H9 (cell line): ENCODE data around the gene ZDHHC16. TPM values are rescaled to one million over a fixed set of nuclear protein-coding genes. Genes with fewer than 3 reads are reported as not detected.

Experiments used
- DNase-seq: peaks from one replicate; pipeline ENCODE4 v3.0.0-alpha.2; 2017
- H2AFZ ChIP-seq: one replicate; pipeline ENCODE4 v1.6.1; 2013; ENCODE audit warnings: mild to moderate bottlenecking, low read length, control low read depth, moderate library complexity
- H2AK5ac ChIP-seq: 2 replicates; pipeline ENCODE4 v1.6.1; 2013; ENCODE audit warnings: low read length, control low read depth, mixed read lengths; ENCODE audit not compliant: insufficient read length
- H2BK120ac ChIP-seq: one replicate; pipeline ENCODE4 v1.6.1; 2013; ENCODE audit warnings: low read depth, mild to moderate bottlenecking, low read length, control low read depth, inconsistent platforms; ENCODE audit not compliant: poor library complexity, severe bottlenecking
- H2BK12ac ChIP-seq: 2 replicates; pipeline ENCODE4 v1.6.1; 2013; ENCODE audit warnings: low read length, control low read depth, mixed read lengths, low read depth; ENCODE audit not compliant: insufficient read length
- H2BK15ac ChIP-seq: 2 replicates; pipeline ENCODE4 v1.6.1; 2013; ENCODE audit warnings: low read depth, low read length, control low read depth
- H2BK20ac ChIP-seq: one replicate; pipeline ENCODE4 v1.6.1; 2013; ENCODE audit warnings: low read depth, mild to moderate bottlenecking, low read length, control low read depth, inconsistent platforms; ENCODE audit not compliant: poor library complexity, severe bottlenecking
- H2BK5ac ChIP-seq: 2 replicates; pipeline ENCODE4 v1.6.1; 2013; ENCODE audit warnings: low read length, control low read depth, mixed read lengths; ENCODE audit not compliant: insufficient read length
- H3K14ac ChIP-seq: 2 replicates; pipeline ENCODE4 v1.6.1; 2013; ENCODE audit warnings: low read length, control low read depth; ENCODE audit not compliant: insufficient read depth
- H3K18ac ChIP-seq: 2 replicates; pipeline ENCODE4 v1.6.1; 2013; ENCODE audit warnings: low read depth, mild to moderate bottlenecking, mixed read lengths, low read length, control low read depth; ENCODE audit not compliant: insufficient read length
- H3K23ac ChIP-seq: 2 replicates; pipeline ENCODE4 v1.6.1; 2013; ENCODE audit warnings: low read length, control low read depth, mixed read lengths, low read depth; ENCODE audit not compliant: insufficient read length
- H3K23me2 ChIP-seq: 2 replicates; pipeline ENCODE4 v1.6.1; 2013; ENCODE audit warnings: low read depth, mild to moderate bottlenecking, mixed read lengths, low read length, control low read depth; ENCODE audit not compliant: insufficient read length, poor library complexity, severe bottlenecking
- H3K27ac ChIP-seq: 2 replicates; pipeline ENCODE4 v1.5.1; 2013; ENCODE audit warnings: low read length, control low read depth, mixed read lengths, low read depth; ENCODE audit not compliant: insufficient read length
- H3K27me3 ChIP-seq: 2 replicates; pipeline ENCODE4 v1.6.1; 2013; ENCODE audit warnings: low read length, control low read depth, inconsistent platforms; ENCODE audit not compliant: insufficient read depth
- H3K4ac ChIP-seq: 2 replicates; pipeline ENCODE4 v1.6.1; 2013; ENCODE audit warnings: low read depth, mild to moderate bottlenecking, control low read depth, inconsistent platforms, low read length, moderate library complexity
- H3K4me1 ChIP-seq: 2 replicates; pipeline ENCODE4 v1.6.1; 2013; ENCODE audit warnings: low read length, control low read depth, inconsistent platforms; ENCODE audit not compliant: insufficient read depth
- H3K4me2 ChIP-seq: 2 replicates; pipeline ENCODE4 v1.6.1; 2013; ENCODE audit warnings: low read length, control low read depth, mixed read lengths; ENCODE audit not compliant: insufficient read length, insufficient read depth
- H3K56ac ChIP-seq: 2 replicates; pipeline ENCODE4 v1.6.1; 2013; ENCODE audit warnings: low read depth, mild to moderate bottlenecking, mixed read lengths, low read length, control low read depth; ENCODE audit not compliant: insufficient read length
- H3K79me1 ChIP-seq: 2 replicates; pipeline ENCODE4 v1.6.1; 2013; ENCODE audit warnings: low read depth, mild to moderate bottlenecking, moderate library complexity, low read length, control low read depth, inconsistent platforms; ENCODE audit not compliant: insufficient read depth, poor library complexity, severe bottlenecking
- H3K79me2 ChIP-seq: 2 replicates; pipeline ENCODE4 v1.6.1; 2013; ENCODE audit warnings: low read length, control low read depth, inconsistent platforms; ENCODE audit not compliant: insufficient read depth
- H3K9ac ChIP-seq: 2 replicates; pipeline ENCODE4 v1.6.1; 2013; ENCODE audit warnings: low read length, control low read depth, mixed read lengths; ENCODE audit not compliant: insufficient read length; ENCODE audit errors: extremely low read depth
- H3K9me3 ChIP-seq: one replicate; pipeline ENCODE4 v1.6.1; 2013; ENCODE audit warnings: low read depth, low read length, inconsistent platforms; ENCODE audit not compliant: control insufficient read depth
- H3T11ph ChIP-seq: one replicate; pipeline ENCODE4 v1.6.1; 2013; ENCODE audit warnings: mild to moderate bottlenecking, low read length, control low read depth, inconsistent platforms
- H4K20me1 ChIP-seq: one replicate; pipeline ENCODE4 v1.6.1; 2013; ENCODE audit not compliant: control insufficient read depth, insufficient read length, insufficient read depth
- H4K5ac ChIP-seq: 2 replicates; pipeline ENCODE4 v1.6.1; 2013; ENCODE audit warnings: low read depth, mild to moderate bottlenecking, mixed read lengths, low read length, control low read depth; ENCODE audit not compliant: insufficient read length
- H4K8ac ChIP-seq: replicated peaks from 2 replicates; pipeline ENCODE4 v1.6.1; 2013; ENCODE audit warnings: low read length, control low read depth, mixed read lengths, low read depth; ENCODE audit not compliant: insufficient read length
- H4K91ac ChIP-seq: 2 replicates; pipeline ENCODE4 v1.6.1; 2013; ENCODE audit warnings: low read depth, mild to moderate bottlenecking, moderate library complexity, mixed read lengths, low read length, control low read depth; ENCODE audit not compliant: insufficient read length
- H3K27ac Mint-ChIP-seq, 3 experiments: 2 replicates in 2 of 3; 3 replicates in 1 of 3; pipeline ENCODE4 v1.8.0; 2020 to 2021; ENCODE audit warnings: mixed read lengths in 3 of 3, mild to moderate bottlenecking in 1 of 3, moderate library complexity in 1 of 3
- H3K27me3 Mint-ChIP-seq: 2 replicates; pipeline ENCODE4 v1.8.0; 2021; ENCODE audit warnings: low read depth, mild to moderate bottlenecking, moderate library complexity, mixed read lengths
- H3K36me3 Mint-ChIP-seq, 3 experiments: 2 replicates in 2 of 3; 3 replicates in 1 of 3; pipeline ENCODE4 v1.8.0; 2020 to 2021; ENCODE audit warnings: low read depth in 3 of 3, mixed read lengths in 3 of 3; ENCODE audit not compliant: insufficient read depth in 1 of 3
- H3K4me1 Mint-ChIP-seq, 2 experiments: 2 replicates each; pipeline ENCODE4 v1.8.0; 2020; ENCODE audit warnings: mixed read lengths in 2 of 2
- H3K4me3 Mint-ChIP-seq, 2 experiments: 2 replicates in 1 of 2; 3 replicates in 1 of 2; pipeline ENCODE4 v1.8.0; 2020 to 2021; ENCODE audit warnings: mild to moderate bottlenecking in 2 of 2, mixed read lengths in 2 of 2, moderate library complexity in 1 of 2
- H3K9me3 Mint-ChIP-seq, 2 experiments: 2 replicates in 1 of 2; 3 replicates in 1 of 2; pipeline ENCODE4 v1.8.0; 2020; ENCODE audit warnings: mild to moderate bottlenecking in 2 of 2, mixed read lengths in 2 of 2, moderate library complexity in 1 of 2
- CTCF ChIP-seq: fragments of 200-600 bp; sonication (generic); conservative IDR thresholded peaks from 3 replicates; pipeline ENCODE4 v1.8.0; 2021; ENCODE audit warnings: antibody characterized with exemption, mild to moderate bottlenecking
- WGBS: extraction: QIAGEN DNeasy Blood & Tissue Kit; methylation state at CpG from one replicate; pipeline ENCODE4 v1.1.7; 2013; ENCODE audit warnings: missing lambda C conversion rate, low lambda C conversion rate, mixed read lengths; ENCODE audit not compliant: insufficient read length; ENCODE audit errors: extremely low coverage; 5-methylcytosine and 5-hydroxymethylcytosine counted together
- total RNA-seq: library from RNA; stranded (reverse); gene quantifications from 2 replicates; pipeline ENCODE4 v1.2.1, GENCODE V29; 2021

Gene ZDHHC16
- total RNA-seq, 1 experiment from 2014 or later: 45.4 TPM

- H3K79me2 ChIP-seq: peaks cover 8% of the 10 kb centered on the region; the same call in 1 of the 2 replicates
- no peak overlapping the region for H3K4ac ChIP-seq
- no peak overlapping the region for H3K4me2 ChIP-seq
- no peak overlapping the region for H3K4me3 Mint-ChIP-seq
- H3K56ac ChIP-seq: no peak overlapping the region
- H3K27me3 ChIP-seq: no peaks in the 10 kb centered on the region; the same call in 1 of the 2 replicates
- no peak overlapping the region for H3K9ac ChIP-seq
- H3K23ac ChIP-seq: no peak overlapping the region
- H2BK5ac ChIP-seq: no peak overlapping the region
- H3K14ac ChIP-seq: no peak overlapping the region
- H2BK12ac ChIP-seq: no peak overlapping the region
- H4K5ac ChIP-seq: no peak overlapping the region
- no peaks in the 10 kb centered on the region for H4K20me1 ChIP-seq
- WGBS: no CpG with 5 or more reads among the region's 1 CpG
- H3K18ac ChIP-seq: no peak overlapping the region
- H4K91ac ChIP-seq: no peak overlapping the region
- H3K27me3 Mint-ChIP-seq: 0 out of 2 replicates have a peak, but pooled peaks cover 2% of the 10 kb centered on the region
- no peaks in the 10 kb centered on the region for H3K9me3 Mint-ChIP-seq
- H3K23me2 ChIP-seq: peaks cover 11% of the 10 kb centered on the region
- no peak overlapping the region for H2BK15ac ChIP-seq
- peaks cover 21 to 53% (median 48%) of the 10 kb centered on the region in 3 experiments for H3K36me3 Mint-ChIP-seq
- no peak overlapping the region for H3K27ac Mint-ChIP-seq
- H3K27ac ChIP-seq: no peak overlapping the region
- H3K79me1 ChIP-seq: peaks cover 3% of the 10 kb centered on the region
- H2AK5ac ChIP-seq: no peak overlapping the region
- H2BK20ac ChIP-seq: no peak overlapping the region
- H3K9me3 ChIP-seq: no peaks in the 10 kb centered on the region
- no peak overlapping the region for H2BK120ac ChIP-seq
- no peak for DNase-seq
- no peak overlapping the region for H3T11ph ChIP-seq
- peaks cover 1% of the 10 kb centered on the region for H3K4me1 ChIP-seq
- TF ChIP-seq CTCF: no peak
- peaks cover 14% of the 10 kb centered on the region in 2 experiments for H3K4me1 Mint-ChIP-seq
- no peak overlapping the region for H4K8ac ChIP-seq
- no peak overlapping the region for H2AFZ ChIP-seq
Observed at GRCh38 chr10:97442277-97442676, 3.7 kb upstream of the ZDHHC16 start.
